ENCODE data around the gene PIGX. TPM values are rescaled to one million over a fixed set of nuclear protein-coding genes. Genes with fewer than 3 reads are reported as not detected.
A peak's percentile ranks its signal among the peaks of the same experiment; 100 is the strongest.

PIGX gene
- total and polyA plus RNA-seq, 11 donors = 8.3 to 21.2 (median 17.6) TPM

DNA sequence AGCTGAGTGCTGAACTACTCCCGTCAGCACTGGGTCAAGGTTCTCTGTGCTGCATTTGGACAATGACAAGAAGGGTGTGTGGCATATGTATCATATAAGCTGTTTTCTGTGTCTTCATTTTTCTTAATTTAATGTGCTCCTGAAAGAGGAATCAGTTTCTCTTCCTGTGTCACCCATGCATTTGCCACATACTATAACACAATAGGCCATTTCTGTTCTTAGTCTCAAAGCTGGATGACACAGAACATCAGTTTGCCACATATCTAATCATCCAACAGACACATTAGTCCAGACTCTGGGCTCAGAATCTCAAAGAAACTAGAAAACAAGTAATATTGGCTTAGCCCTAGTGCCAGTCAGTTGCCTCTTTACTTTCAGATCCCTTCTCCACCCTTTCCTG lies 34.2 kb upstream of the PIGX start:
- H3K4me1 ChIP-seq = peaks cover 0 to 16% (median 0%) of the 10 kb centered on the region in 12 donors
- H3K27ac ChIP-seq = no peak overlapping the region
- H3K4me3 ChIP-seq = no peak overlapping the region
- no peaks in the 10 kb centered on the region for H3K36me3 ChIP-seq
- 49 to 67% (median 53%) methylated on average over 1 of the region's 1 CpG for whole genome bisulfite sequencing, 4 donors
- H3K27me3 ChIP-seq = no peaks in the 10 kb centered on the region
- intact Hi-C loops (cut with DNase I) = loop anchor here in 2 of 10 donors (5.0 kb wide), 1 partner anchor 36 kb away; no protein-coding TSS in a partner anchor
- TF ChIP-seq, protein P1, sequence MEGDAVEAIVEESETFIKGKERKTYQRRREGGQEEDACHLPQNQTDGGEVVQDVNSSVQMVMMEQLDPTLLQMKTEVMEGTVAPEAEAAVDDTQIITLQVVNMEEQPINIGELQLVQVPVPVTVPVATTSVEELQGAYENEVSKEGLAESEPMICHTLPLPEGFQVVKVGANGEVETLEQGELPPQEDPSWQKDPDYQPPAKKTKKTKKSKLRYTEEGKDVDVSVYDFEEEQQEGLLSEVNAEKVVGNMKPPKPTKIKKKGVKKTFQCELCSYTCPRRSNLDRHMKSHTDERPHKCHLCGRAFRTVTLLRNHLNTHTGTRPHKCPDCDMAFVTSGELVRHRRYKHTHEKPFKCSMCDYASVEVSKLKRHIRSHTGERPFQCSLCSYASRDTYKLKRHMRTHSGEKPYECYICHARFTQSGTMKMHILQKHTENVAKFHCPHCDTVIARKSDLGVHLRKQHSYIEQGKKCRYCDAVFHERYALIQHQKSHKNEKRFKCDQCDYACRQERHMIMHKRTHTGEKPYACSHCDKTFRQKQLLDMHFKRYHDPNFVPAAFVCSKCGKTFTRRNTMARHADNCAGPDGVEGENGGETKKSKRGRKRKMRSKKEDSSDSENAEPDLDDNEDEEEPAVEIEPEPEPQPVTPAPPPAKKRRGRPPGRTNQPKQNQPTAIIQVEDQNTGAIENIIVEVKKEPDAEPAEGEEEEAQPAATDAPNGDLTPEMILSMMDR (IDR thresholded peaks at IDR 0.05) = no peak
- TF ChIP-seq POLR2A (IDR thresholded peaks at IDR 0.05) = no peak
- ATAC-seq (no peak), DNase-seq (no peak)
- H3K9me3 ChIP-seq = no peaks in the 10 kb centered on the region

GRCh38 chr3:196684548-196685407 lies 27.4 kb upstream of the PIGX start:
- no peak for TF ChIP-seq POLR2A (IDR thresholded peaks at IDR 0.05)
- TF ChIP-seq, protein P1 (IDR thresholded peaks at IDR 0.05) = peak; percentile 74 to 94 (median 88)
- WGBS, 4 donors = 41 to 52% (median 42%) methylated on average over 24 of the region's 24 CpGs
- intact Hi-C loops (cut with DNase I) = loop anchor here (1.0 to 10.0 kb wide), 10 partner anchors 42 to 430 kb away; partner anchors contain the start of genes FBXO45 (in 1 of the 10), NRROS (in 1 of the 10) and WDR53 (in 1 of the 10)

DNA sequence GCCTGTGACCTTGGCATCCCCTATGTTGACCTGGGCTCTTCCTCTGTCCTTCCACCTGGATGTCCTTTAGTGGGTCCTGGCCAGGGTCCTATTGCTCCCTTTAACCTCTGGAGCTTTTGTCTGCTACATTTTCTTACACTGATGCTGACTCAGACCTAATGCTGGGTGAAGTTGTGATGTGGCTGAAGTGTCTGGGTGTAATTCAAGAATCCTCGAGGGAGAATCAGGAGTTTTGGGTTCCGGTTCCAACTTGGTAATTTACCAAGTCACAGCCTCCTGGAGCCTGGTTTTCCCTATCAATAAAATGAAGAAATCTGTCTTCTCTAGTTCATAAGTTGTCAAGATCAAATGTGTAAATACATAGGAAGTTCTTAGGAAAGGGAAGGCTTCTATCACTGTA lies 25.7 kb upstream of the PIGX start:
- ATAC-seq (no peak), DNase-seq (no peak)
- Histone ChIP-seq H3K4me1 (peaks cover 0 to 54% (median 5%) of the 10 kb centered on the region in 12 donors), H3K36me3 (no peaks in the 10 kb centered on the region), H3K27ac (no peak overlapping the region), H3K27me3 (no peaks in the 10 kb centered on the region), H3K9me3 (no peaks in the 10 kb centered on the region), H3K4me3 (no peak overlapping the region)
- intact Hi-C loops (cut with DNase I) = loop anchor here in 7 of 10 donors (5.0 to 10.0 kb wide), 6 partner anchors 44 to 432 kb away; partner anchors contain the start of gene NRROS (in 1 of the 7)
- 72 to 82% (median 76%) methylated on average over 2 of the region's 2 CpGs for WGBS, 4 donors
- TF ChIP-seq, protein P1 (IDR thresholded peaks at IDR 0.05) = no peak
- no peak for TF ChIP-seq POLR2A (IDR thresholded peaks at IDR 0.05)

More at GRCh38 chr3:196684548-196685407, 27.4 kb upstream of the PIGX start:
- Histone ChIP-seq H3K4me1 (peaks cover 0 to 41% (median 5%) of the 10 kb centered on the region in 12 donors), H3K27ac (peak overlapping the region in 1 of 12 donors; percentile 70), H3K4me3 (peak overlapping the region in 3 of 12 donors; percentile 6 to 30 (median 7)), H3K27me3 (no peaks in the 10 kb centered on the region), H3K36me3 (no peaks in the 10 kb centered on the region), H3K9me3 (no peaks in the 10 kb centered on the region)
- peak; percentile 73 to 83 (median 78) for ATAC-seq
- DNase-seq = peak; percentile 50 to 65 (median 60)

- peaks cover 0 to 72% (median 5%) of the 10 kb centered on the region in 12 donors for H3K4me1 ChIP-seq
- no peak overlapping the region for H3K4me3 ChIP-seq
- H3K27me3 ChIP-seq = no peaks in the 10 kb centered on the region
- TF ChIP-seq, protein P1 (IDR thresholded peaks at IDR 0.05) = no peak
- TF ChIP-seq POLR2A (IDR thresholded peaks at IDR 0.05) = no peak
- intact Hi-C loops (cut with DNase I) = loop anchor here in 7 of 10 donors (5.0 to 10.0 kb wide), 6 partner anchors 46 to 434 kb away; partner anchors contain the start of gene NRROS (in 1 of the 7)
- ATAC-seq (peak; percentile 46 to 93 (median 86)), DNase-seq (peak in 4 of 5 donors; percentile 37 to 63 (median 58))
- WGBS, 4 donors = 26 to 41% (median 41%) methylated on average over 5 of the region's 5 CpGs
- H3K27ac ChIP-seq = peak overlapping the region in 3 of 12 donors; percentile 5 to 79 (median 13)
- H3K9me3 ChIP-seq = no peaks in the 10 kb centered on the region
- no peaks in the 10 kb centered on the region for H3K36me3 ChIP-seq
Measured at GRCh38 chr3:196688349-196688748, 23.8 kb upstream of the PIGX start.
